Measurements from ENCODE around the gene CPT1C.

The CPT1C gene

DNA sequence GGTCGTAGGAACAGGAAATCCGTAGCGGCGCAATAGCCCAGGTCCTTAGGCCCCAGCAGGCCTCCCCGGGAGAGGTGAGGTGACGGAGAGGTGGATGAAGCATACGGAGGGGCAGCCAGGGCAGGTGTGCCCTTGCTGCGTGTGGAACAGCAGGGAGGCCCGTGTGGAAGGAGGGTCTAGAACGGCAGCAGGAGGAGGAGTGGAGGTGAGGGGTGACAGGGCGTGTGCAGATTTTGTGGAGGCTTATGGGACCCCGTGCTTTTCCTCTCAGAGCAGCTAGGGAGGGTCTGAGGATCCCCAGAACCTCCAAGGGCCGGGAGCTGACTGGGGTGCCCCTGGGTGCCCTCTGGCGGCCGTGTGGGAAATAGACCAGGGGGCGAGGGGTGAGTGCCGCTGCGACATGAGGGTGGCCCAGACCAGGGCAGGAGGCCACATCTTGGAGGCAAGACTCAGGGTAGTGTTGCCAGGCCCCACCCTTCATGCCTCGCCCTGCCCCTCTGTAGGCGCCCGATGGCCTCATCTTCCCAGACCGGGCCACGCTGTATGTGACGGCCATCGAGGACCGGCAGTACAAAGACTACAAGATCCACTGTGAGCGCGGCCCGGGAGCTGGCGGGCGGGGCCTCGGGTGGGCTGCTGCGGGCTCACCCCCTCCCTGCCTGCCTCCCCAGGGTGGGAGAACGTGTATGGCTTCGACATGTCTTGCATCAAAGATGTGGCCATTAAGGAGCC lies 6.5 kb upstream of the CPT1C start:
- no peak for DNase-seq

DNA sequence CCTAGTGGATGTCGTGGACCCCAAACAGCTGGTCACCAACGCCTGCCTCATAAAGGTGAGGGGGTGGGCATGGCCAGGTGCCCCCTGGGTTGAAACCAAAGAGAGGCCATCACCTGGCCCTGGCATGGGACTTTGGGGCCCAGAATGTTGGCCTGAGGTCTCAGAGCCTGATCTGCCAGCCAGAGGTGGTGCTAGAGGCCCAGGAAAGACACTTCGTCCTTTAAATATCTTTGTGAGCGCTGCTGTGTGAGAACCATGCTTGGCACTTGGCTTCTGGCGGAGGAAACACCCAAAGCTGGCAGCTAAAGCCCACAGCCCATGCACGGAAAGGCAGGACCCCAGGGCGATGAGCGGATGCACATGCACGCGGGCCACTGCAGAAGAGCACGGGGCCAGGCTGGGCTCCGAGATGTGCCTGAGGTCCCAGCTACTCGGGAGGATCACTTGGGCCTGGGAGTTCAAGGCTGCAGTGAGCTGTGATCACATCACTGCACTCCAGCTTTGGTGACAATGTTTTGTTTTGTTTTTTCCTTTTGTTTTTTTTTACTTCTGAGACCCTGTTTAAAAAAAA lies 5.8 kb upstream of the CPT1C start:
- no peak for DNase-seq

DNA sequence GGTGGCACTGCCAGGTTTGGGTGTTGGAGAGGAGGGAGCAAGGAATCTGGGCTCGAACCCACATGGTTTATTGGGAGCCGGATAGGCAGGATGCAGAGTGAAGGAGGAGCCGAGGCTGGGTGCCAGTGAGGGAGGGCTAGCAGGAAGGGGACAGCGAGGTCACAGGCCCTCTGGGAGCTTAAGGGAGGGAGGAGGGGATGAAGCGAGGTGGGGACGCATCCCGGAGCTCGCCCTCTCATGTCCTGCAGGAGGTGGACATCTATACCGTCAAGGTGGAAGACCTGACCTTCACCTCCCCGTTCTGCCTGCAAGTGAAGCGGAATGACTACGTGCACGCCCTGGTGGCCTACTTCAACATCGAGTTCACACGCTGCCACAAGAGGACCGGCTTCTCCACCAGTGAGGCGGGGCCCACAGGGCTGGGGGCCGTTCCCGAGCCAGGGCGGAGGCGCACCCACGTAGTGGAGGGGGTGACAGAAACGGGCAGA lies 5.0 kb upstream of the CPT1C start:
- DNase-seq, result no peak

DNA sequence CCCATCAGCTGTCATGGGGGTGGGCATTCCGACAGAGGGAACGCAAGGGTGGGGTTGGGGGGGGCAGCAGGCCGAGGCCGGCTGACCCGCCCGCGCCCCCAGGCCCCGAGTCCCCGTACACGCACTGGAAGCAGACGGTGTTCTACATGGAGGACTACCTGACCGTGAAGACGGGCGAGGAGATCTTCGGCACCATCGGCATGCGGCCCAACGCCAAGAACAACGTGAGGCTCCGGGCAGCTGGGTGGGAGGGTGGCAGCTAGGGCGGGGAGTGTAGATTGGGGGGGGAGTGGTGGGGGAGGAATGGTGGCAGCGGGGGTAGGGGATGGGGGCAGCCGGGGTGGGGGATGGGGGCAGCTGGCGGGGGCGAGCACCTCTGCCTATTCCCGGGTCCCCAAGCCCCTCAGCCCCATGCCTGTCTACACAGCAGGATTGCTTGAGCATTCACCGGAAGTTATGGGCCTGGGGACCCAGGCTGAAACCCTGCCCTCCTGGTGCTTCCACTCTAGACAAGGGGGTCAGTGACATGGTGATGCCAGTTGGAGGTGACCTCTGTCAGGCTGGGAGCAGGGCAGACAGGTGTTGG lies 4.3 kb upstream of the CPT1C start:
- DNase-seq, result no peak

DNA sequence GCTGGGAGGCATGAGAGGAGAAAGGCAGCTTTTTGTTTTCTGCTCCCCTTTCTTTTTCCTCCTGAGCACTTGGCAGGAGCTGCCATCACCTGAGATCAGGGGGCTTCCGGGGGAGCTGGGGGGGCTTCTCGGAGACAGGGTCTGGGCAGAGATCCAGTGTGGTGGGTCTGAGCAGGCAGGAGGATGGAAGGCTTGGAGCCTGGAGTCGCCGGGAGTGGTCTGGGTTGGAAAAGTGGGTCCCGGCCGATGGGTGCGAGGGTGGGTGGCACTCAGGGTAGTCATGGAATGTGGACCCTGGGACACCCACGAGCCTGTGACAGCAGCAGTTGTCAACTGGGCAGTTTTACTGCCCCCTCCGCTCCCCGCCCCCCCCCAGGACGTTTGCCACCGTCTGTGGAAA lies 3.8 kb upstream of the CPT1C start:
- no peak for DNase-seq

DNA sequence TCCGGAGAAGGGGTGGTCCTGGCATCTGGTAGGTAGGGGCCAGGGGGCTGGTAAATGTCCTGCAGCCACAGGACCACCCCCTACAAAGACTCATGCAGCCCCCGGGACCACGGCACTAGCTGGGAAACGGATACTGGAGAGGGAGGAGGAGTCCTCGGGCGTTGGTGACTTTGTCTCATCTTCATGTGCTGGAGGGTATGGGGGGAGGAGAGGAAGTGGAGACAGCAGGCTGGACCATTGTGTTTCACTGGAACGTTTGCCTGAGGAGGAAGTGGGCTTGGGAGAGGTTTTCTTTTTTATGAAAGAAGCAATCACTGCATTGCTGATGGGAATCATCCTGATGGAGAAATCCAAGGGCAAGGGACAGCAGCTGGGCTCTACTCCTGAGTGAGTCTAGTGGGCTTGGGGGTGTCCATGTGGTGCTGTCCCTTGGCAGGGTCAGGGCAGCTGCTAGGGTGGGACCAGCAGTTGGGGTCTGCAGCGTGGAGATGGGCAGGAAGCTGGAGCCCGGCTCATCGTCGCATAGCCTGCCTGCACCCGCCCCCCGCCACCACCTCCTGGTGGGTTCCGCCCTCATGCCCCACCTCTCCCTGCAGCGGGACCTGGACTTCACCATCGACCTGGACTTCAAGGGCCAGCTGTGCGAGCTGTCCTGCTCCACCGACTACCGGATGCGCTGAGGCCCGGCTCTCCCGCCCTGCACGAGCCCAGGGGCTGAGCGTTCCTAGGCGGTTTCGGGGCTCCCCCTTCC lies 3.2 kb upstream of the CPT1C start:
- no peak for DNase-seq

DNA sequence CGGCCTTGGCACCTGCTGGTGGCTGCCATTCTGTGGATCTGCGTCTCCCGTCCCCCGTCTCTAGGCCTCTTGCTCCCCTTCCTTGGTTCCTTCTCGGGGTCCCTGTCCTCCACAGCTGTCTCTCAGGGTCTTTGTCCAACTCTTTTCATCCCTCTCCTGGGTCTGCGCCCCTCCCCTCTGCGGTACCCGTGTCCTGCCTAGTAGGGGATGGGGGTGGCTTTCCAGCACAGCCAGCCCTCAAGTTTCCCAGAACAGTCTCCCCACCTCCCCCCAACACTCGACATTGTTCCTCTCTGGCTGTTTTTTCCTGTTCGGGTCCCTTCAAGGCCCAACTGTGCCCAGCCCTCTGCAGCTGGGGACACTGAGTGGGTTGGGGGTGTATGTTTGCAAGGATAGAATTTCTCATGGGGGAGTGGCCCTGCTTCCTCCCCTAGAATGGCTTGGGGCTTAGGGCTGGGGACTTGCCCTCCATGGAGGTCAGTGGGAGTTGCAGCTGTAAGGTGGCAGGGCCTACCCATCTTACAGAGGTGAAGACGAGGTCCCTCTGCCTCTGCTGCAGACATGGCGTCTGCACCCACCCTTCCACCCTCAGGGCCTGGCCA lies 2.3 kb upstream of the CPT1C start:
- DNase-seq, result no peak

DNA sequence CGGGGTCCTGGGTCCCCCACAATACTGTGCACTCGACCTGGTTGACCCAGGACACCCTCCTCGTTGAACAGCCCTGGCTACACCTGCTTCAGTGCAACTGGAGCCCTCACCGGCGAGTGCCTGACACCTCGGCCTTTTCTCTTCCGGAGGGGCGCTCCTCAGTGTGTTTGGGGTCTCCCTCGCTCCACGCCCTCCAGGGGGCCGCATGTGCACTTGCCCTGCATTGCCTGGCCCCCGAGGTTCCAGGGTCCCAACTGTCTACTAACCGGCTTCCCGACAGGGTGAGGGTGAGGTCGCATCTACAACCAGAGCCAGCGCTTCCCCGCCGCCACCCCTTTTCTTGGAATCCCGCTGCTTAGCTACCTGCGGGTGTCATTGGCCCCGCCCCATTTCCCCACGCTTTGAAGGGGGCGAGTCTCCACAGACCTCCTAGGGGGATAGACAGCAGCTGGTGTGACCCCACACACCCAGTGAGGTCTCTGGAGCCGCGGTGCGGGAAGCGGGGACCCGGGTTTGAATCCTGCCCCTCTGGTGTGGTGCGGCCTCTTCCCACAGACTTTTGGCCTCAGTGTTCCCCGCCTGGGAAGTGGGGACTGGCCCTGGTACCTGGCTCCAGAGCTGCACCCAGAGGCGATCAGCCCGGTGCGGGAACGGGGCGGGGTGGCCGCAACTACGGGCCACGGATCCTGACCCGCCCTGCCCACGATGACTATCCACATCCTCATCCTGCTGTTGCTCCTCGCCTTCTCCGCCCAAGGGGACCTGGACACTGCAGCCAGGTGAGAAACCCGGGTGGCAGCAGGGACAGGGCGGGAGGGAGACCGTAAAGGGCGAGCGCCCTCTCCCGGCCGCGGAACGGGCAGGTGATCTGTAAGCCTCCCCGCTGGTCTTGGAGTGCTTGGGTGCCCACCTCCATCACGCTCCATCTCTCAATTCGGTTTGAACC lies 1.5 kb upstream of the CPT1C start, which contains the start of gene ADM5:
Gene ADM5 (plus strand): TSS at position 462 of the 946 bp plus-strand sequence. CDS start 244 bp downstream, at position 706.
- DNase-seq, result peak in 1 of 2 experiments; percentile 24

DNA sequence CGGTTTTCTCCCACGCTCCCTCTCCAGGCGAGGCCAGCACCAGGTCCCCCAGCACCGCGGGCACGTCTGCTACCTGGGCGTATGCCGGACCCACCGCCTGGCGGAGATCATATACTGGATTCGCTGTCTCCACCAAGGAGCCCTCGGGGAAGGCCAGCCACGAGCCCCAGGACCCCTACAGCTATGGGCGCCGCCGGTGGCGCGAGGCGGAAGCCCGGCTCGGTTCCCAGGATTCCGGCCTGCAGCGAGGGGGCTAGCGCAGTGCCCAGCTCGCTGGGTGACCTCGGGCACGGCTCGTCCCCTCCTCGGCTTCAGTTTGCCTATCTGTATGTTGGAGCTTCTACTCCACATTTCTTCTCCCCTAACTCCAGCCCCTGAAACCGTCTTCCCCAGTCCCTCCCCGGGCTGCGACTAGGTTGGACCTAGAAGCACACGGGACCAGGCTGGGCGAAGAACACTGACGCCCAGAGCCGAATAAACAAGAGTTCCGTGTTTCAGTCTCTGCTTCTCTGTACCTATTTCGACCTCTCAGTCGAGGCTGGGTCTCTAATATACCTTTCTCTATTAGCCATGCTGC lies 749 bp upstream of the CPT1C start:
- no peak for DNase-seq

DNA sequence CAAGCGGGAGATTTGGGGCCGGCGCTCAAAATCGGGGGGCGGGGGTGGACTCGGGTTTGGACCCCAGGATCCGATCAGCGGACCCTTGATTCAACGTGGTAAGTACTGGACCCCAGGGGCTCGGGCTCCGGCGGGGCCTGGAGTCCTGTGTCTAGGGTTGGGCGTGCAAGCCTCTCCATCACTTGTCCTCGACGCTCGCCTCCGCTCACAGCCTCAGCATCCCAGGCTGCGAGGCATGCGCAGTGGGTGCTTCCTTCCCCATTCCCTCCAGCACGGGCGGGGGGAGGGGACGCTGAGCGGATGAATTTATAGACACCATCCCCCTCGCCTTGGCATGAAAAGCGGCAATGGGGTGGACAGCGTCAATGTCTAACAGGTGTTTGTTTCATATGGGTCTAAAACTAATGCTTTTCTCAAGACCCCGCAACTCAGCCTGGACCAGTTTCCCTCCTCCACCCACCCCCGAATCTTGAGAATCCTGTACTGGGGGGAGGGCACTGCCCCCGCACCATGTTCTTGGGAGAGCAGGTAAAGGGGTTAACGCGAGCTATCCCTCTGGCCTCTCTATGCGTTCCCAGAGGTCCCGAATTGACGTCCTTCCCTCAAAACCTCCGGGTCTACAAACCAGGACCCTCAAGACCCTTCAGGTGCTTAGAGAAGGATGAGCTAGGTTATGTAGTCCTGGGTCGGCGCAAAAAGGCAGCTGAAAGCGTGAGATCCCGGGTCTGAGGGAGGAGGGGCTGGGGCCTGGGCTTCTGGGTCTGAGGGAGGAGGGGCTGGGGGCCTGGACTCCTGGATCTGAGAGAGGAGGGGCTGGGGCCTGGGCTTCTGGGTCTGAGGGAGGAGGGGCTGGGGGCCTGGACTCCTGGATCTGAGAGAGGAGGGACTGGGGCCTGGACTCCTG lies 579 bp downstream of the CPT1C start:
- DNase-seq, result no peak

DNA sequence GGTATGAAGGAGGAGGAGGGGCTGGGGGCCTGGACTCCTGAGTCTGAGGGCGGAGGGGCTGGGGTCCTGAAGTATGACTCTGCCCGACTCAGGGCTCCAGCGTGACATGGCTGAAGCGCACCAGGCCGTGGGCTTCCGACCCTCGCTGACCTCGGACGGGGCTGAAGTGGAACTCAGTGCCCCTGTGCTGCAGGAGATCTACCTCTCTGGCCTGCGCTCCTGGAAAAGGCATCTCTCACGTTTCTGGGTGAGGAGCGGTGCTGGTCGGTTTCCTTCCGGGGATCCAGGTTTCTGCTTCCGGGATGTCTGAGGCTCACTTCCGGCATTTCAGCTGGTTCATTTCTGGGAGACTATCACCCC lies 1.2 kb downstream of the CPT1C start:
- DNase-seq, result no peak

DNA sequence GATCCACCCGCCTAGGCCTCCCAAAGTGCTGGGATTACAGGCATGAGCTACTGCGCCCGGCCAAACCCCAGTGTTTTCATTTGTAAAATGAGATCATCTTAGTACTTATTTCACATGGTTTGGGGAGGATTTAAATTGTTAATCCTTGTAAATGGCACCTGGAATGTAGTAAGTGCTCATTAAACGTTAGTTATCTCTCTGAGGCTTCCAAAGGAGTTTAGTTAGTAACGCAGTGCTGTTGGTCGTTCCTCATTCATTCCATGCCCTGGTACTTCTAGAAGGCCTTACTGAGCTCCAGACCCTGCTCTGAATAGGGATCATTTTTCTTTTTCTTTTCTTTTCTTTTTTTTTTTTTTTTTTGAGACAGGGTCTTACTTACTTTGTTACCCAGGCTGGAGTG lies 5.2 kb downstream of the CPT1C start:
- DNase-seq, result no peak

DNA sequence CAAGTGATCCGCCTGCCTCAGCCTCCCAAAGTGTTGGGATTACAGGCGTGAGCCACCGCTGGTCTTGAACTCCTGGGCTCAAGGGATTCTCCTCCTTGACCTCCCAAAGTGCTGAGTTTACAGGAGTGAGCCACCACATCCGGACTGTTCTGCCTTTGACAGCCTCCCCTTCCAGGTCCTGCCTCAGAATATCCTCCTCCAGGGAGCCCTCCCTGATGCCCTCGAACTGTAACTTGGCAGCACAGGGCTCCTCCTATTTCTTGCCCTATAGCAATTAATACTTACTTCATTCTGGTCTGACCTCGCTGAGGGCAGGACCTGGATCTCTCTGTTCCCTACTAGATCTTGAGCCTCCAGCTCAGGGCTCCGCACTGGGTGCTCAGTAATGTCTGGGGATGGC lies 5.9 kb downstream of the CPT1C start:
- no peak for DNase-seq

DNA sequence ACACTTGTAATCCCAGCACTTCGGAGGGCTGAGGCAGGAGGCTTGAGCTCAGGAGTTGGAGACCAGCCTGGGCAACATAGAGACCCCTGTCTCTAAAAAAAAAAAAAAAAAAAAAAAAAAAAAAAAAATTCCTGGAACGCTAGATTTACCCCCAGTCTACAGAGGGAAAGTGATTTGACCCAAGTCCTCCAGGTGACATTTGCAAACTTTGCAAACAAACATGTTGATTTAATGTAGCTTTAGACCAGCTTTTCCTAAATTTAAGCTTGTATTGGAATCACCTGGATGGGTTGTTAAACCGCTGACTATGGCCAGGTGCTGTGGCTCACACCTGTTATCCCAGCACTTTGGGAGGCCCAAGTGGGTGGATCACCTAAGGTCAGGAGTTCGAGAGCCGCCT lies 8.4 kb downstream of the CPT1C start:
- DNase-seq, result no peak

DNA sequence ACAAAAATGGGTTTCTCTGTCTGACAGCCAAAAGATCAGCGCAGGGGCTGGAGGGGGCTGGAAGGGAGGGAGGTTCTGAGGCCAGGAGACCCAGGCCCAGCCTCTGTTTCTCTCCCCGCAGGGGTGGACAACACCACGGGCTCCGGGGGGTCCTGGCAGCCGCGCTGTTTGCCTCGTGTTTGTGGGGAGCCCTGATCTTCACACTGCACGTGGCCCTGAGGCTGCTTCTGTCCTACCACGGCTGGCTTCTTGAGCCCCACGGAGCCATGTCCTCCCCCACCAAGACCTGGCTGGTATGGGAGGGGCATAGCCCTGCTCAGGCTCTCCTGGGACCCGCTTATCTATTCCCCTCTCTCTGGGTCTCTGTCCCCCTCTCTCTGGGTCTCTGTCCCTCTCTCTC lies 9.6 kb downstream of the CPT1C start:
- no peak for DNase-seq

DNA sequence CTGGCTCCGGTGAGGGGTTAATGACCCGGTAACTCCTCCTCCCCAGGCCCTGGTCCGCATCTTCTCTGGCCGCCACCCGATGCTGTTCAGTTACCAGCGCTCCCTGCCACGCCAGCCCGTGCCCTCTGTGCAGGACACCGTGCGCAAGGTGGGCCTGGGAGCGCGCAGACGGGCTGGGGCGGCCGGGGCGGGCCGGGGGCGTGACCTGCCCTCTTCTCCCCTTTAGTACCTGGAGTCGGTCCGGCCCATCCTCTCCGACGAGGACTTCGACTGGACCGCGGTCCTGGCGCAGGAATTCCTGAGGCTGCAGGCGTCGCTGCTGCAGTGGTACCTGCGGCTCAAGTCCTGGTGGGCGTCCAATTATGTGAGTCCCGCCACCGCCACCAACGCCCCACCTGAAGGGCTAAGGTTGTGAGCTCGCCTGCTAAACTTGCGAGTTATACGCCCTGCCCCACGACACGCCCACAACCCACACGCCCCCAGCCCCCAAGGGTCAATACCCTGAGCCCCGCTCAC lies 10.4 kb downstream of the CPT1C start:
- DNase-seq, result no peak

DNA sequence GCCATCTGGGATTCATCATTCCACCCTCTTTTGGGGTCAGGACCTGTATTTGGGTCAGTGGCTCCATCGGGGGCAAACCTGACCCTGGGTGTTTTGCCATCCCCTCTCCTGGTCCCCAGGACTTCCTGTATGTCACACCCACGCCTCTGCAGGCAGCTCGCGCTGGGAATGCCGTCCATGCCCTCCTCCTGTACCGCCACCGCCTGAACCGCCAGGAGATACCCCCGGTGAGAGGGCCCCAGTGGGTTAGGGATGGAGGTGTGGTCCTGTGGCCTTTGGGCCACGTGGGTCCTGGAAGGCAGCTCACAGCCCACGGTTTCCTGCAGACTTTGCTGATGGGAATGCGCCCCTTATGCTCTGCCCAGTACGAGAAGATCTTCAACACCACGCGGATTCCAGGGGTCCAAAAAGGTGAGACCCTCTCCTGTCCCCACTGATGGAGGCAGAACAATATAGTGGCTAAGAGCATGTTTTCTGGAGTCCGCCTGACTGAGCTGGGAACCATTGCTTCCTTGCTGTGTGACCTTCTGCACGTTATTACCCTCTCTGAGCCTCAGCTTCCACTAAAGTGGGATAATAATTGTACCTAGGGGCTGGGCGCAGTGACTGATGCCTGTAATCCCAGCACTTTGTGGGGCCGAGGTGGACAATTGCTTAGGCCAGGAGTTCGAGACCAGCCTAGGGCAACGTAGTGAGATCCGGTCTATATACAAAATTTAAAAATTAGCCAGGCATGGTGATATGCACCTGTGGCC lies 14.1 kb downstream of the CPT1C start:
- DNase-seq, result no peak

DNA sequence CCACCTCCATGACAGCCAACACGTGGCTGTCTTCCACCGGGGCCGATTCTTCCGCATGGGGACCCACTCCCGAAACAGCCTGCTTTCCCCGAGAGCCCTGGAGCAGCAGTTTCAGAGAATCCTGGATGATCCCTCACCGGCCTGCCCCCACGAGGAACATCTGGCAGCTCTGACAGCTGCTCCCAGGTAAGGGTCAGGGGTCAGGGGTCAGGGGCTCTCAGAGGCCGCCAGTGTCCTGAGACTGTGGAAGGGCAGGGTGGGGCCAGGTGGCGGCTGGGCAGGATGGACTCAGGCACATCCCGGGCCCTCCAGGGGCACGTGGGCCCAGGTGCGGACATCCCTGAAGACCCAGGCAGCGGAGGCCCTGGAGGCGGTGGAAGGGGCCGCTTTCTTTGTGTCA lies 15.0 kb downstream of the CPT1C start:
- DNase-seq, result no peak

DNA sequence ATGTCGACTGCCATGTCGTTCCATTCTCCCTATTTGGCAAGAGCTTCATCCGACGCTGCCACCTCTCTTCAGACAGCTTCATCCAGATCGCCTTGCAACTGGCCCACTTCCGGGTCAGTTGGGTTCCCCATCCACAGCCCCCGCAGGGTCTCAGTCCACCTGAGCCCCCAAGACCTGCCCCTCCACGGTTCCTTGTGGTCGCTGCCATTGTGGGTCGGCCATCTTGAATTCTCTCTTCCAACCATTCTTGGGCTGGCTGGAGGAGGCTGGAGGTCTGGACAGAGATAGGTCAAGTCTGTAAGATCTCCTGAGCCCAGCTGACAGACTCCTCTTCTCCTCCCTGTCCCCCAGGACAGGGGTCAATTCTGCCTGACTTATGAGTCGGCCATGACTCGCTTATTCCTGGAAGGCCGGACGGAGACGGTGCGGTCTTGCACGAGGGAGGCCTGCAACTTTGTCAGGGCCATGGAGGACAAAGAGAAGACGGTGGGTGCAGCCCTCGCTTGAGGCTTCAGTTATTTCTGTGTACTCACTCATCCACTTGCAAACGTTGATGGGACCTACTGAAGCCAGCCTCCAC lies 19.5 kb downstream of the CPT1C start:
- DNase-seq, result no peak
